Measurements from ENCODE around the gene CRNKL1. TPM values are rescaled to one million over a fixed set of nuclear protein-coding genes. Genes with fewer than 3 reads are reported as not detected.

The CRNKL1 gene
- total and polyA plus RNA-seq, 2 donors (not counting 3 experiments of a cell fraction or from before 2014, with no cell fraction given), result 4.9 to 22.3 TPM

GRCh38 chr20:20051767-20052073, 546 bp downstream of the CRNKL1 start:
- FAIRE-seq (no peak), DNase-seq (ENCODE audit: low read depth, low spot score) (no peak)
- Histone ChIP-seq H2AFZ (ENCODE audit: low read depth, low read length) (peak overlapping the region; percentile 66), H3K4me3 (replicated peaks in 1 of 3; ENCODE audit: insufficient read depth in 1 of 3, low read depth in 1 of 3, low read length in 3 of 3) (peak overlapping the region; percentile 49 to 95 (median 69)), H3K9me3 (replicated peaks; ENCODE audit: control insufficient read depth, insufficient read depth, low read length) (no peaks in the 10 kb centered on the region), H3K4me1 (ENCODE audit: control insufficient read depth, extremely low read depth, insufficient read depth, low read length) (peaks cover 8% of the 10 kb centered on the region), H3K27me3 (ENCODE audit: control insufficient read depth in 2 of 2, insufficient read depth in 2 of 2, low read length in 2 of 2) (peaks cover 9 to 20% of the 10 kb centered on the region in 2 experiments), H3K9ac (replicated peaks; ENCODE audit: extremely low read depth, insufficient read depth, low read length) (peak overlapping the region; percentile 75), H3K9me1 (replicated peaks; ENCODE audit: control insufficient read depth, extremely low read depth, insufficient read depth, low read length) (no peaks in the 10 kb centered on the region), H4K20me1 (replicated peaks; ENCODE audit: control insufficient read depth, extremely low read depth, insufficient read depth, low read length) (no peaks in the 10 kb centered on the region), H3K27ac (ENCODE audit: insufficient read depth, low read depth, low read length) (peak overlapping the region; percentile 49), H3K4me2 (ENCODE audit: insufficient read depth, low read length) (peak overlapping the region; percentile 94), H3K36me3 (ENCODE audit: control insufficient read depth in 2 of 2, extremely low read depth in 1 of 2, insufficient read depth in 2 of 2, low read length in 2 of 2) (peaks cover 12 to 14% of the 10 kb centered on the region in 2 experiments), H3K79me2 (ENCODE audit: control insufficient read depth, insufficient read depth, low read length) (peaks cover 12% of the 10 kb centered on the region)
- TF ChIP-seq MAX (IDR thresholded peaks at IDR 0.05; ENCODE audit: insufficient read depth, insufficient read length), result no peak
- TF ChIP-seq MYC (IDR thresholded peaks at IDR 0.05; ENCODE audit: low read depth, low read length), result no peak
- TF ChIP-seq POLR2A (IDR thresholded peaks at IDR 0.05; ENCODE audit: low read depth, low read length), result no peak
- TF ChIP-seq JUN (IDR thresholded peaks at IDR 0.05; ENCODE audit: borderline replicate concordance, insufficient read depth, insufficient read length, low read depth), result no peak
- TF ChIP-seq FOS (IDR thresholded peaks at IDR 0.05; ENCODE audit: borderline replicate concordance, insufficient read depth, low read length), result no peak
- no peak for TF ChIP-seq CTCF (IDR thresholded peaks at IDR 0.05; ENCODE audit: extremely low read depth in 1 of 2, insufficient read depth in 1 of 2, low read depth in 1 of 2, low read length in 2 of 2)
- TF ChIP-seq EZH2 (IDR thresholded peaks at IDR 0.05; ENCODE audit: borderline replicate concordance, low read depth, low read length, severe bottlenecking), result no peak
- TF ChIP-seq GATA2 (IDR thresholded peaks at IDR 0.05; ENCODE audit: insufficient read depth, insufficient read length, low read depth, low read length), result no peak
- TF ChIP-seq POLR2AphosphoS5 (IDR thresholded peaks at IDR 0.05; ENCODE audit: insufficient read depth, low read depth, low read length), result no peak
- no TSS peak for BruUV-seq (replicated peaks)
- intact Hi-C loops (cut with micrococcal nuclease) (loop anchor here (1.0 to 5.0 kb wide), 3 partner anchors 13 to 359 kb away; partner anchors contain the start of gene NAA20), dilution Hi-C loops (cut with MboI; ENCODE audit: extremely low pct_ligation_motif_present, low sequenced_read_pairs) (no loop called here)
- CTCF ChIA-PET, result interaction anchor here (0.8 to 2.0 kb wide), 6 partner anchors 8 to 359 kb away, joined by 3 to 9 read pairs (median 4); no protein-coding TSS in a partner anchor
- POLR2A ChIA-PET, result interaction anchor here (0.6 to 1.3 kb wide), 3 partner anchors 13 to 90 kb away, joined by 3 to 11 read pairs (median 3); partner anchors contain the start of gene NAA20

Measured in endothelial cell of umbilical vein (primary cell).